HepG2 (cell line): ENCODE measurements around the gene NRG2. TPM values are rescaled to one million over a fixed set of nuclear protein-coding genes. Genes with fewer than 3 reads are reported as not detected.

Experiments
- ATAC-seq: fragments of 200-7000 bp; cut with Tn5 transposase; 3 replicates; pipeline ENCODE4 v1.9.1; 2020; ENCODE audit warnings: mild to moderate bottlenecking, moderate library complexity
- BruUV-seq: library from RNA; stranded (reverse); fragments of 400-500 nt; replicated peaks from 2 replicates; lab custom pipeline; 2021; lab: Mats Ljungman, UMichigan
- CTCF ChIA-PET: fragments of 300-600 bp; formaldehyde crosslinking; extraction: SDS; loops from one replicate; lab custom pipeline; 2021; ENCODE audit warnings: low total read pairs, inconsistent platforms, low intra/inter-chr PET ratio; lab: Yijun Ruan, JAX
- POLR2A ChIA-PET: fragments of 350-600 bp; sonication (Branson Sonifier 250); formaldehyde crosslinking; loops from one replicate; lab custom pipeline; 2020; ENCODE audit warnings: antibody characterized with exemption, inconsistent platforms; lab: Yijun Ruan, JAX
- DNase-seq: peaks from one replicate; pipeline ENCODE4 v3.0.0-alpha.2; 2015; ENCODE audit warnings: low spot score
- FAIRE-seq: peaks from 3 replicates; lab custom pipeline; 2011; peaks lifted over from hg19 to GRCh38; lab: Jason Lieb, UNC
- H2AFZ ChIP-seq: one replicate; pipeline ENCODE4 v1.6.1; 2011; ENCODE audit warnings: low read length, inconsistent platforms
- H3K27ac ChIP-seq: fragments of 300-600 bp; 3 replicates; pipeline ENCODE4 v1.8.0; 2011; ENCODE audit warnings: mixed run types, mild to moderate bottlenecking, mixed read lengths, low read length, inconsistent platforms; ENCODE audit not compliant: insufficient read depth; ENCODE audit errors: extremely low read length
- H3K27me3 ChIP-seq, 2 experiments: fragments of 200-600 bp in 1 of 2; 2 replicates in 1 of 2; 3 replicates in 1 of 2; pipeline versions ENCODE4 v1.6.0 to v1.8.0; 2011; ENCODE audit warnings: low read length in 2 of 2, mild to moderate bottlenecking in 2 of 2, moderate library complexity in 2 of 2, inconsistent platforms in 1 of 2; ENCODE audit not compliant: insufficient read depth in 2 of 2, control insufficient read depth in 1 of 2
- H3K36me3 ChIP-seq, 2 experiments: fragments of 200-600 bp in 1 of 2; replicated peaks in 1 of 2; 2 replicates in 1 of 2; 3 replicates in 1 of 2; pipeline versions ENCODE4 v1.5.1 to v1.8.0; 2011; ENCODE audit warnings: low read length in 2 of 2, inconsistent platforms in 1 of 2; ENCODE audit not compliant: insufficient read depth in 2 of 2, control insufficient read depth in 1 of 2
- H3K4me1 ChIP-seq: 2 replicates; pipeline ENCODE4 v1.5.1; 2012; ENCODE audit warnings: low read length, inconsistent platforms; ENCODE audit not compliant: insufficient read depth
- H3K4me2 ChIP-seq: 2 replicates; pipeline ENCODE4 v1.6.0; 2011; ENCODE audit warnings: low read depth, low read length, inconsistent platforms
- H3K4me3 ChIP-seq, 3 experiments: fragments of 200-600 bp in 1 of 3; sonication (generic), shearing (Covaris generic) in 1 of 3; replicated peaks in 1 of 3; 2 replicates each; pipeline ENCODE4 v1.5.1; 2011 to 2016; ENCODE audit warnings: low read length in 3 of 3, inconsistent platforms in 2 of 3, low read depth in 2 of 3, mild to moderate bottlenecking in 2 of 3, control low read depth in 1 of 3, mixed read lengths in 1 of 3; ENCODE audit not compliant: insufficient read depth in 1 of 3
- H3K79me2 ChIP-seq: one replicate; pipeline ENCODE4 v1.6.1; 2011; ENCODE audit warnings: low read length, inconsistent platforms; ENCODE audit not compliant: insufficient read depth
- H3K9ac ChIP-seq: 2 replicates; pipeline ENCODE4 v1.6.0; 2011; ENCODE audit warnings: mild to moderate bottlenecking, low read depth, low read length, inconsistent platforms; ENCODE audit not compliant: insufficient read depth
- H3K9me3 ChIP-seq: 2 replicates; pipeline ENCODE4 v1.5.1; 2012; ENCODE audit warnings: mild to moderate bottlenecking, low read length
- H4K20me1 ChIP-seq: 2 replicates; pipeline ENCODE4 v1.6.0; 2011; ENCODE audit warnings: inconsistent platforms, mild to moderate bottlenecking, low read length, moderate library complexity; ENCODE audit not compliant: insufficient read depth
- ARNT ChIP-seq: fragments of 450-650 bp; IDR thresholded peaks from 2 replicates; pipeline ENCODE4 v1.6.1; 2017
- HES4 ChIP-seq: sonication (generic); formaldehyde crosslinking; IDR thresholded peaks from 2 replicates; pipeline ENCODE4 v1.9.0; 2021; ENCODE audit warnings: mild to moderate bottlenecking, missing genetic modification reagents, borderline replicate concordance
- ISX ChIP-seq: sonication (generic); formaldehyde crosslinking; conservative IDR thresholded peaks from 2 replicates; pipeline ENCODE4 v1.5.0; 2020; ENCODE audit warnings: missing genetic modification reagents
- NPAS2 ChIP-seq: sonication (generic); formaldehyde crosslinking; IDR thresholded peaks from 2 replicates; pipeline ENCODE4 v1.8.0; 2022; ENCODE audit warnings: mild to moderate bottlenecking, missing genetic modification reagents, borderline replicate concordance
- RBFOX2 ChIP-seq: fragments of 200-400 bp; formaldehyde crosslinking; IDR thresholded peaks from 2 replicates; pipeline ENCODE4 v1.6.1; 2017; ENCODE audit warnings: low read depth, mild to moderate bottlenecking, low read length
- SALL1 ChIP-seq: sonication (generic); formaldehyde crosslinking; IDR thresholded peaks from 2 replicates; pipeline ENCODE4 v1.8.0; 2022; ENCODE audit warnings: mild to moderate bottlenecking, missing genetic modification reagents
- SAP130 ChIP-seq: IDR thresholded peaks from 2 replicates; pipeline ENCODE4 v1.6.1; 2016; ENCODE audit warnings: low read depth
- ZFP41 ChIP-seq: sonication (generic); formaldehyde crosslinking; IDR thresholded peaks from 2 replicates; pipeline ENCODE4 v1.4.0; 2020; ENCODE audit warnings: mild to moderate bottlenecking, missing genetic modification reagents, borderline replicate concordance
- ZNF260 ChIP-seq: sonication (generic); formaldehyde crosslinking; IDR thresholded peaks from 2 replicates; pipeline ENCODE4 v1.4.0; 2020; ENCODE audit warnings: missing genetic modification reagents, low read depth, mild to moderate bottlenecking, borderline replicate concordance
- ZNF543 ChIP-seq: sonication (generic); formaldehyde crosslinking; IDR thresholded peaks from 2 replicates; pipeline ENCODE4 v1.4.0; 2020; ENCODE audit warnings: mild to moderate bottlenecking, missing genetic modification reagents
- ZNF839 ChIP-seq: sonication (generic); formaldehyde crosslinking; IDR thresholded peaks from 2 replicates; pipeline ENCODE4 v1.4.0; 2020; ENCODE audit warnings: missing genetic modification reagents, mild to moderate bottlenecking, borderline replicate concordance
- WGBS: methylation state at CpG from one replicate; pipeline ENCODE4 v1.1.6; 2017; ENCODE audit warnings: low lambda C conversion rate; 5-methylcytosine and 5-hydroxymethylcytosine counted together
- in situ Hi-C: cut with HindIII; loops from 2 replicates; pipeline ENCODE4 v1.10.0; 2017; ENCODE audit warnings: low pct_unique_long_range_greater_than_20kb; ENCODE audit not compliant: extremely low pct_ligation_motif_present
- intact Hi-C: fragments of 100-400 bp; cut with micrococcal nuclease; formaldehyde crosslinking; loops from one replicate; pipeline ENCODE4 v1.10.0; 2022; ENCODE audit not compliant: unreplicated experiment
- polyA plus RNA-seq, 8 experiments: library from polyadenylated mRNA; depleted of rRNA in 3 of 8; stranded (reverse) in 7 of 8; unstranded in 1 of 8; fragments of >200 nt; fragmentation: Illumina TruSeq in 4 of 8; extraction: Trizol in 4 of 8; gene quantifications; 2 replicates each; pipeline versions ENCODE4 v1.2.1 to v1.2.3, GENCODE V29; 2011 to 2016; ENCODE audit warnings: low read depth in 4 of 8, missing spikeins in 1 of 8, mixed read lengths in 1 of 8; ENCODE audit not compliant: insufficient read depth in 1 of 8
- total RNA-seq, 5 experiments: library from RNA; depleted of rRNA; stranded (reverse); fragments of >200 nt; fragmentation: Illumina TruSeq; extraction: Trizol; gene quantifications; 2 replicates each; pipeline ENCODE4 v1.2.3, GENCODE V29; 2016; ENCODE audit warnings: low read depth in 1 of 5
- TF ChIP-seq, protein P1 (sequence below): IDR thresholded peaks from 2 replicates; pipeline ENCODE4 v1.6.1; 2016; ENCODE audit warnings: low read depth
- TF ChIP-seq, protein P2 (sequence below): sonication (generic); formaldehyde crosslinking; IDR thresholded peaks from 2 replicates; pipeline ENCODE4 v1.4.0; 2020; ENCODE audit warnings: missing genetic modification reagents
- TF ChIP-seq, protein P3 (sequence below): fragments of 450-650 bp; IDR thresholded peaks from 2 replicates; pipeline ENCODE4 v1.6.1; 2017; ENCODE audit warnings: mild to moderate bottlenecking

The NRG2 gene
- total and polyA plus RNA-seq, 2 of the 13 experiments (the other 11 are each of a cell fraction or from before 2014, with no cell fraction given) = not detected

DNA sequence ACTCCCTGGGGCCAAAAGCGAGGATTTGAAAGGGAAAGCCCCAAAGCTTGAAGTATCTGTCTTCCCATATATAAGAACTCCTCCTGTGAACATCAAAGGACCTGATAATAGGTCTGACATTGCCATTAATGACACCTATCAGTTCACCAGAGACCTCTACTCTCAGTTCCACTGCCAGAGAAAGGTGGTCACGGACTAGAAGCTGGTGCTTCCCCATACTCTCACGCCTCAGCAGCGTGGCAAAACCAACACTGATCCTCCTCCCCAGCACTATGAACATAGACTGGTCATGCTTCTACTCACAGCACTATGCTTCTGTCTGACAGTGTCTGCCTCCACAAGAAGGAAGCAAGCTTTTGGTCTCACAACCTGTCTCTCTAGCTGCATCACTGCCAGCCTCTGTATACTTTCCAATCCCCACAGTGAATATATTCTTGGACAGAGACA, 37.9 kb downstream of the NRG2 start:
- ChIA-PET POLR2A (no interaction called here), CTCF (no interaction called here)
- TF ChIP-seq ZNF260 (CRISPR knock-in tag) (no peak), SAP130 (CRISPR knock-in tag) (no peak), ISX (CRISPR knock-in tag) (no peak), HES4 (CRISPR knock-in tag) (no peak), ZFP41 (CRISPR knock-in tag) (no peak), ARNT (no peak), SALL1 (CRISPR knock-in tag) (no peak), ZNF543 (no peak), ZNF839 (CRISPR knock-in tag) (no peak), NPAS2 (no peak), RBFOX2 (no peak)
- TF ChIP-seq, protein P1, sequence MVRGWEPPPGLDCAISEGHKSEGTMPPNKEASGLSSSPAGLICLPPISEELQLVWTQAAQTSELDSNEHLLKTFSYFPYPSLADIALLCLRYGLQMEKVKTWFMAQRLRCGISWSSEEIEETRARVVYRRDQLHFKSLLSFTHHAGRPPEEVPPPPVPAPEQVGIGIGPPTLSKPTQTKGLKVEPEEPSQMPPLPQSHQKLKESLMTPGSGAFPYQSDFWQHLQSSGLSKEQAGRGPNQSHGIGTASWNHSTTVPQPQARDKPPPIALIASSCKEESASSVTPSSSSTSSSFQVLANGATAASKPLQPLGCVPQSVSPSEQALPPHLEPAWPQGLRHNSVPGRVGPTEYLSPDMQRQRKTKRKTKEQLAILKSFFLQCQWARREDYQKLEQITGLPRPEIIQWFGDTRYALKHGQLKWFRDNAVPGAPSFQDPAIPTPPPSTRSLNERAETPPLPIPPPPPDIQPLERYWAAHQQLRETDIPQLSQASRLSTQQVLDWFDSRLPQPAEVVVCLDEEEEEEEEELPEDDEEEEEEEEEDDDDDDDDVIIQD (CRISPR knock-in tag) = no peak
- TF ChIP-seq, protein P2, sequence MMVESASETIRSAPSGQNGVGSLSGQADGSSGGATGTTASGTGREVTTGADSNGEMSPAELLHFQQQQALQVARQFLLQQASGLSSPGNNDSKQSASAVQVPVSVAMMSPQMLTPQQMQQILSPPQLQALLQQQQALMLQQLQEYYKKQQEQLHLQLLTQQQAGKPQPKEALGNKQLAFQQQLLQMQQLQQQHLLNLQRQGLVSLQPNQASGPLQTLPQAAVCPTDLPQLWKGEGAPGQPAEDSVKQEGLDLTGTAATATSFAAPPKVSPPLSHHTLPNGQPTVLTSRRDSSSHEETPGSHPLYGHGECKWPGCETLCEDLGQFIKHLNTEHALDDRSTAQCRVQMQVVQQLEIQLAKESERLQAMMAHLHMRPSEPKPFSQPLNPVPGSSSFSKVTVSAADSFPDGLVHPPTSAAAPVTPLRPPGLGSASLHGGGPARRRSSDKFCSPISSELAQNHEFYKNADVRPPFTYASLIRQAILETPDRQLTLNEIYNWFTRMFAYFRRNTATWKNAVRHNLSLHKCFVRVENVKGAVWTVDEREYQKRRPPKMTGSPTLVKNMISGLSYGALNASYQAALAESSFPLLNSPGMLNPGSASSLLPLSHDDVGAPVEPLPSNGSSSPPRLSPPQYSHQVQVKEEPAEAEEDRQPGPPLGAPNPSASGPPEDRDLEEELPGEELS (CRISPR knock-in tag) = no peak
- TF ChIP-seq, protein P3, sequence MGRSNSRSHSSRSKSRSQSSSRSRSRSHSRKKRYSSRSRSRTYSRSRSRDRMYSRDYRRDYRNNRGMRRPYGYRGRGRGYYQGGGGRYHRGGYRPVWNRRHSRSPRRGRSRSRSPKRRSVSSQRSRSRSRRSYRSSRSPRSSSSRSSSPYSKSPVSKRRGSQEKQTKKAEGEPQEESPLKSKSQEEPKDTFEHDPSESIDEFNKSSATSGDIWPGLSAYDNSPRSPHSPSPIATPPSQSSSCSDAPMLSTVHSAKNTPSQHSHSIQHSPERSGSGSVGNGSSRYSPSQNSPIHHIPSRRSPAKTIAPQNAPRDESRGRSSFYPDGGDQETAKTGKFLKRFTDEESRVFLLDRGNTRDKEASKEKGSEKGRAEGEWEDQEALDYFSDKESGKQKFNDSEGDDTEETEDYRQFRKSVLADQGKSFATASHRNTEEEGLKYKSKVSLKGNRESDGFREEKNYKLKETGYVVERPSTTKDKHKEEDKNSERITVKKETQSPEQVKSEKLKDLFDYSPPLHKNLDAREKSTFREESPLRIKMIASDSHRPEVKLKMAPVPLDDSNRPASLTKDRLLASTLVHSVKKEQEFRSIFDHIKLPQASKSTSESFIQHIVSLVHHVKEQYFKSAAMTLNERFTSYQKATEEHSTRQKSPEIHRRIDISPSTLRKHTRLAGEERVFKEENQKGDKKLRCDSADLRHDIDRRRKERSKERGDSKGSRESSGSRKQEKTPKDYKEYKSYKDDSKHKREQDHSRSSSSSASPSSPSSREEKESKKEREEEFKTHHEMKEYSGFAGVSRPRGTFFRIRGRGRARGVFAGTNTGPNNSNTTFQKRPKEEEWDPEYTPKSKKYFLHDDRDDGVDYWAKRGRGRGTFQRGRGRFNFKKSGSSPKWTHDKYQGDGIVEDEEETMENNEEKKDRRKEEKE = no peak
- Histone ChIP-seq H3K27me3 (peaks cover 3 to 6% of the 10 kb centered on the region in 2 experiments), H3K36me3 (no peaks in the 10 kb centered on the region), H3K9me3 (no peaks in the 10 kb centered on the region), H3K9ac (no peak overlapping the region), H3K4me2 (no peak overlapping the region), H3K79me2 (no peaks in the 10 kb centered on the region), H2AFZ (no peak overlapping the region), H3K4me3 (no peak overlapping the region), H4K20me1 (no peaks in the 10 kb centered on the region), H3K4me1 (no peaks in the 10 kb centered on the region), H3K27ac (no peak overlapping the region)
- ATAC-seq (no peak), DNase-seq (no peak), FAIRE-seq (no peak)
- 8% methylated on average over 3 of the region's 4 CpGs for WGBS
- intact Hi-C loops = no loop called here
- BruUV-seq = no TSS peak
- in situ Hi-C loops = no loop called here
